KOPT-K1 (cell line): ENCODE results near the gene SHB.
A peak's percentile ranks its signal among the peaks of the same experiment; 100 is the strongest.

Experiments used
- H3K27ac ChIP-seq: fragments of 200-600 bp; sonication (generic); 2 replicates; pipeline ENCODE4 v1.5.1; 2016; ENCODE audit warnings: antibody characterized with exemption, mild to moderate bottlenecking, low read depth, low read length; ENCODE audit not compliant: poor library complexity, severe bottlenecking
- H3K36me3 ChIP-seq: fragments of 200-600 bp; sonication (generic); 2 replicates; pipeline ENCODE4 v1.5.1; 2017; ENCODE audit warnings: antibody characterized with exemption, mild to moderate bottlenecking, low read length, moderate library complexity; ENCODE audit not compliant: insufficient read depth
- H3K9me3 ChIP-seq: fragments of 200-600 bp; sonication (generic); 2 replicates; pipeline ENCODE4 v1.5.1; 2017; ENCODE audit warnings: antibody characterized with exemption, low read length, mild to moderate bottlenecking; ENCODE audit not compliant: insufficient read depth, poor library complexity, severe bottlenecking

SHB gene

GRCh38 chr9:37990404-37991015 is 78.5 kb downstream of the SHB start:
- Histone ChIP-seq H3K9me3 (no peaks in the 10 kb centered on the region), H3K27ac (no peak overlapping the region), H3K36me3 (no peaks in the 10 kb centered on the region)

- no peak overlapping the region for H3K27ac ChIP-seq
- H3K36me3 ChIP-seq, result no peaks in the 10 kb centered on the region
- no peaks in the 10 kb centered on the region for H3K9me3 ChIP-seq
Measured at GRCh38 chr9:37989701-37990100, 79.3 kb downstream of the SHB start.

- no peaks in the 10 kb centered on the region for H3K9me3 ChIP-seq
- no peak overlapping the region for H3K27ac ChIP-seq
- no peaks in the 10 kb centered on the region for H3K36me3 ChIP-seq
Measured at GRCh38 chr9:37988602-37989001, 80.4 kb downstream of the SHB start.

DNA sequence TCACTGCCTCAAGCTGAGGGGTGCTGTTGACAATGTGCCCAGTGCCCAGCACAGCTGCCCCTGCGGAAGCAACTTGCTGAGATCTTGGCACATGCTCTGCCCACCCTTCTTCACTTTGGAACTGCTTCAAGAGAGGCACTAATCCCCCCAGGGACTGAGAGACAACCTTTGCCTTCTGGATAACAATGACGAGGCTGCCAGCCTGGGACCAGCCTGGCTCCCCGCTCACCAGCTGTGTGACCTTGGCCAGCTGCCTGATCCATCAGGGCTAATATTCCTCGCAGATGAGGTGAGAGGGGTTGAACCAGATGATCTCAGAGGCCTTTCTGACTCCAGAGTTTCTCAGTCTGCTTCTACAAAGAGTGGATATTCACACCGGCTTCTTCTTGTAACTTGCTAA is 81.0 kb downstream of the SHB start:
- Histone ChIP-seq H3K9me3 (no peaks in the 10 kb centered on the region), H3K36me3 (no peaks in the 10 kb centered on the region), H3K27ac (no peak overlapping the region)

DNA sequence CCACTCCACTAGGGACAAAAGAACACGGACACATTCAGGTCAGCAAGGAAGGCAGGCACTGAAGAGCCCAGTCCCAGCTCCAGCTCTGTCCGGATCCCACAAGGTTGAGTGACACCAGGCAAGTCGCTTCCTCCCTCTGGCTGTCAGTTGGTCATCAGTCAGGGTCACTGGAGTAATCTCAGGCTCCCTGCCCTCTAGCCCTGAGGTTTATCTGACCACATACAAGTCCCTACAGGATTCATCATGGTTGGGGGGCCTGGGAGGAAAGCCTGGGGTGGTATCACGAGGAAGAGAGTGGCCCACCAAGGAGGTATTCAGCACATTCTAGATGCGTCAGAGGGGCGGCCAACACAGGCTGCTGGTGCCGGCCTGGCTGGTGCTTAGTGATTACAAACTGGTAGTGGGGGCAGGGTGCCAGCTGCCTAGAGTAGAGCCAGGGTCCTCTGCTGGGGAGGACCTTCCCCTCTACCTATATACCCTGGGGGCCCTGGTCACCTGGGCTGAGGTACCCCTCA is 81.5 kb downstream of the SHB start:
- Histone ChIP-seq H3K9me3 (no peaks in the 10 kb centered on the region), H3K36me3 (no peaks in the 10 kb centered on the region), H3K27ac (no peak overlapping the region)

- no peak overlapping the region for H3K27ac ChIP-seq
- no peaks in the 10 kb centered on the region for H3K36me3 ChIP-seq
Measured at GRCh38 chr9:37986771-37987258, 82.2 kb downstream of the SHB start.

GRCh38 chr9:37986001-37986400 is 83.0 kb downstream of the SHB start:
- peak overlapping the region; percentile 67 for H3K27ac ChIP-seq
- no peaks in the 10 kb centered on the region for H3K36me3 ChIP-seq
- no peaks in the 10 kb centered on the region for H3K9me3 ChIP-seq

More at GRCh38 chr9:37986771-37987258, 82.2 kb downstream of the SHB start:
- no peaks in the 10 kb centered on the region for H3K9me3 ChIP-seq

- H3K27ac ChIP-seq, result peak overlapping the region; percentile 67
- H3K36me3 ChIP-seq, result no peaks in the 10 kb centered on the region
- no peaks in the 10 kb centered on the region for H3K9me3 ChIP-seq
Measured at GRCh38 chr9:37984672-37985611, 84.1 kb downstream of the SHB start.

DNA sequence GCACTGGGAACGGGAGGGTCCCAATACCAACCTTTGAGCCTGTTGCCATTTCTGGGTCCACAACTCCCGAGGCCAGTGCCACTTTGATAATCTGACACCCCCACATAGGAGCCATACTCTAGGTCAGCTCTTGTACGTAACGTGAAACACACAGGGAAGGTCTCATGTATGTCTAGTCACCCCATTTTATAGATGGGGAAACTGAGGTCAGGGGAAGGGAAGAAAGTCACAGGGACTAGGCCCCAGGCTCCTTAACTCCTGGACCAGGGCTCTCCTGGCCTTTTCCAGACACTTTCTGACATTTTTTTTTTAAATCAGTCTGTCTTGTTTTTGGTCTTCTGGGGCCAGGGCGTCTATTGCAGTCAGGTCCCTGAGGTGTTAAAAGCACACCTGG is 84.8 kb downstream of the SHB start:
- H3K9me3 ChIP-seq, result no peaks in the 10 kb centered on the region
- H3K27ac ChIP-seq, result no peak overlapping the region

GRCh38 chr9:37983381-37984067 is 85.5 kb downstream of the SHB start:
- Histone ChIP-seq H3K9me3 (no peaks in the 10 kb centered on the region), H3K27ac (no peak overlapping the region), H3K36me3 (no peaks in the 10 kb centered on the region)

More for the DNA sequence above, 84.8 kb downstream of the SHB start:
- no peaks in the 10 kb centered on the region for H3K36me3 ChIP-seq

DNA sequence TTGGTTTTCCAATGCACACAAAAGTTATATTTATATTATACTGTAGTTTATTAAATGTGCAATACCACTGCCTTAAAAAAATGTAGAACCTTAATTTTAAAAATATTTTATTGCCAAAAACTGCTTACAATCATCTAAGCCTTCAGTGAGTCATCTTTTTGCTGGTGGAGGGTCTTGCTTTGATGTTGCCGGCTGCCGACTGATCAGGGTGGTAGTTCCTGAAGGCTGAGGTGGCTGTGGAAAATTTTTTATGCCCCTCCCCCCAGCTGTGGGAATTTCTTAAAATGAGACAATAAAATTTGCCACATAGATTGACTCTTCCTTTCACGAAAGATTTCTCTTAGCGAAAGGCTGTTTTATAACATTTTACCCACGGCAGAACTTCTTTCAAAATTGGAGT is 89.2 kb downstream of the SHB start:
- Histone ChIP-seq H3K36me3 (no peaks in the 10 kb centered on the region), H3K9me3 (no peaks in the 10 kb centered on the region), H3K27ac (no peak overlapping the region)

- H3K9me3 ChIP-seq, result no peaks in the 10 kb centered on the region
- no peak overlapping the region for H3K27ac ChIP-seq
- H3K36me3 ChIP-seq, result no peaks in the 10 kb centered on the region
Measured at GRCh38 chr9:37978983-37979382, 90.0 kb downstream of the SHB start.

GRCh38 chr9:37978481-37978864 is 90.6 kb downstream of the SHB start:
- Histone ChIP-seq H3K36me3 (no peaks in the 10 kb centered on the region), H3K27ac (no peak overlapping the region), H3K9me3 (no peaks in the 10 kb centered on the region)

DNA sequence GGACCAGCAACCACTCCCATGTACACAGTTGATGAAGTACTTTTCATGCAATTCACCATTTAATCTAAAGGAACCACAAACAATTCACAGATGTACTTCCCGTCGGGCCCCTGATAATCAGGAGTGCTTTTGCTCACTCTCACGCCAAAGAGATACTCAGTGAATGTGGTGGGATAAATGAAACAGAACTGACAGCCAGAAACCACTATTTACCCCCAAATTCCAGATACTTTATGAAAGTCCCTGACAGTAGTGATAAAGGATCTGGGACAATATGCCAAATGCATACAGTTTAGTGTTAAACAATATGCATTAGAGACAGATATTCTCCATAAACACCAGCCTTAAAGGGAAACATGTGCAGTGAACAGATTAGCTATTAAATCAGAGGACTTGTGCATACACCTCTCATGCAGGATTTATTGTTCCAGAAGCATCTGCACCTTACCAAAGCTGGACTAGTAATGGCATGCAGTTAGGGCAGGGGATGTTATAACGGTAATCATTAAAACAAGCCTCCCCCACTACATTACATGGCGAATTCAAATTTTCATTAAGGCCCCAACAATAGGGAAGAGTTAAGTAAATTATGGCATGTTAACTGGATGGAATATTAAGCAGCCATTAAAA is 91.1 kb downstream of the SHB start:
- Histone ChIP-seq H3K9me3 (no peaks in the 10 kb centered on the region), H3K27ac (no peak overlapping the region), H3K36me3 (no peaks in the 10 kb centered on the region)
